VCaP (cell line): Measurements from ENCODE around the gene SELENOM.
A peak's percentile ranks its signal among the peaks of the same experiment; 100 is the strongest.

ENCODE experiments used
- H3K27ac ChIP-seq: fragments of 450-650 bp; 2 replicates; pipeline ENCODE4 v1.5.1; 2017
- TF ChIP-seq, protein P1 (sequence below): fragments of 450-650 bp; conservative IDR thresholded peaks from 2 replicates; pipeline ENCODE4 v1.5.1; 2017; ENCODE audit warnings: mild to moderate bottlenecking, moderate library complexity

The SELENOM gene

DNA sequence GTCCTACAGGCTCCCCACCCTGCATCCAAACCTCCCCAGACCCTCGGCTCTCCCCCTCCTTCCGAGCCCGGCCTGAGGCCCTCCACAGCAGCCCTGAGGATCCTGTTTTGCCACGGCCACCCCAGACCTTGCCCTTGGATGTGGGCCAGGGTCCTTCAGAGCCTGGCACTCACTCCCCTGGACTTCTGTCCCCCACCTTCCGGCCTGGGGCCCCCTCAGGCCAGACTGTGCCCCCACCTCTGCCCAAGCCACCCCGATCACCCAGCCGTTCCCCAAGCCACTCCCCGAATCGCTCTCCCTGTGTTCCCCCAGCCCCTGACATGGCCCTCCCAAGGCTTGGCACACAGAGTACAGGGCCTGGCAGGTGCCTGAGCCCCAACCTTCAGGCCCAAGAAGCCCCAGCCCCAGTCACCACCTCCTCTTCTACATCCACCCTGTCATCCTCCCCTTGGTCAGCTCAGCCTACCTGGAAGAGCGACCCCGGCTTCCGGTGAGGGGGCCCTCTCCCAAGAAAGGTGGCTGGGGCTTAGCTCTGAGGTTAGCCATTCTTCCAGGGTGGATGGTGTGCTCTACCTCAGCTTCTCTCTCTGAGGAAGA, 18.3 kb upstream of the SELENOM start:
- H3K27ac ChIP-seq, result no peak overlapping the region
- TF ChIP-seq, protein P1, sequence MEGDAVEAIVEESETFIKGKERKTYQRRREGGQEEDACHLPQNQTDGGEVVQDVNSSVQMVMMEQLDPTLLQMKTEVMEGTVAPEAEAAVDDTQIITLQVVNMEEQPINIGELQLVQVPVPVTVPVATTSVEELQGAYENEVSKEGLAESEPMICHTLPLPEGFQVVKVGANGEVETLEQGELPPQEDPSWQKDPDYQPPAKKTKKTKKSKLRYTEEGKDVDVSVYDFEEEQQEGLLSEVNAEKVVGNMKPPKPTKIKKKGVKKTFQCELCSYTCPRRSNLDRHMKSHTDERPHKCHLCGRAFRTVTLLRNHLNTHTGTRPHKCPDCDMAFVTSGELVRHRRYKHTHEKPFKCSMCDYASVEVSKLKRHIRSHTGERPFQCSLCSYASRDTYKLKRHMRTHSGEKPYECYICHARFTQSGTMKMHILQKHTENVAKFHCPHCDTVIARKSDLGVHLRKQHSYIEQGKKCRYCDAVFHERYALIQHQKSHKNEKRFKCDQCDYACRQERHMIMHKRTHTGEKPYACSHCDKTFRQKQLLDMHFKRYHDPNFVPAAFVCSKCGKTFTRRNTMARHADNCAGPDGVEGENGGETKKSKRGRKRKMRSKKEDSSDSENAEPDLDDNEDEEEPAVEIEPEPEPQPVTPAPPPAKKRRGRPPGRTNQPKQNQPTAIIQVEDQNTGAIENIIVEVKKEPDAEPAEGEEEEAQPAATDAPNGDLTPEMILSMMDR, result no peak

DNA sequence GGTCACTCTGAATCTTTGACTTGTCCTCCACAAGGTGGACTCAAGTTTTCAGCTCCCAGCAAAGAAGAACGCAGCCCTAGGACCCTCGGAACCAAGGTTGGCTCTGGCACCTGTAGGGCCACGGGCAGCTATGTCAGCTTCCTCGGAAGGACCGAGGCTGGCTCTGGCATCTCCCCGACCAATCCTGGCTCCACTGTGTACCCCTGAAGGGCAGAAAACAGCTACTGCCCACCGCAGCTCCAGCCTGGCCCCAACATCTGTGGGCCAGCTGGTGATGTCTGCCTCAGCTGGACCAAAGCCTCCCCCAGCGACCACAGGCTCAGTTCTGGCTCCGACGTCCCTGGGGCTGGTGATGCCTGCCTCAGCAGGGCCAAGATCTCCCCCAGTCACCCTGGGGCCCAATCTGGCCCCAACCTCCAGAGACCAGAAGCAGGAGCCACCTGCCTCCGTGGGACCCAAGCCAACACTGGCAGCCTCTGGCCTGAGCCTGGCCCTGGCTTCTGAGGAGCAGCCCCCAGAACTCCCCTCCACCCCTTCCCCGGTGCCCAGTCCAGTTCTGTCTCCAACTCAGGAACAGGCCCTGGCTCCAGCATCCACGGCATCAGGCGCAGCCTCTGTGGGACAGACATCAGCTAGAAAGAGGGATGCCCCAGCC, 17.6 kb upstream of the SELENOM start:
- H3K27ac ChIP-seq, result no peak overlapping the region
- TF ChIP-seq, protein P1, result no peak

DNA sequence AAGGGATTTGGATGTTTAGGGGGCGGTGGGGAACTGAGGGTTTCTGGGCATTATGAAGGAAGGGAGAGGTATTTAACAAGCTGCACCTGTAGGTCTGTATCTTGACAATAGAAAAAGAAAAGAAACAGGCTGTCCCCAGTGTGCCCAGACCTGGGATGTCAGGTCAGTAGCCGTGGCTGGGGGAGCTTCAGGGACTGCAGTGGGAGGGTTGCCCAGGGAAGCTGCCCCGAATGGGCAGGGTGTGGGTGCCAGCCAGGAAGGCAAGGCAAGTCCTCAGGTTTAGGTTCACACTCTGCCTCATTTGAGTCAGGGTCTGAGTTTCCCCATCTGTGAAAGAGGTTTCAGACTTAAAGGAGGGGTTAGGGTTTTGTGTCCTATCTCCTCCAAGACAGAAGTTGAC, 16.9 kb upstream of the SELENOM start:
- TF ChIP-seq, protein P1, result no peak
- no peak overlapping the region for H3K27ac ChIP-seq

DNA sequence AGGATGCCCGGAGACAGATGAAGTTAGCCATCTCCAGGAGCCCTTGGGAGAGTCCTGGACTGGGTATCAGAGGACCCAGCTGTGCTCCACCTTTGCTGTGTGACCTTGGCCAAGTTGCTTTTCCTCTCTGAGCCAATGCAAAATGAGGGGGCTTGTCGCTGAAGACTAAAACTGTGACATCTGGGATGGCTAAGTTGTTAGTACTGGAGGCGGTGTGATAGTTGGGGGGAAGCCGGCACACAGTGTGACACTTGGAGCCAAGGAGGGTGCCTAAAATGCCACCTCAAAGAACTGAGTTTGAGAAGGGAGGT, 15.9 kb upstream of the SELENOM start:
- TF ChIP-seq, protein P1, result no peak

DNA sequence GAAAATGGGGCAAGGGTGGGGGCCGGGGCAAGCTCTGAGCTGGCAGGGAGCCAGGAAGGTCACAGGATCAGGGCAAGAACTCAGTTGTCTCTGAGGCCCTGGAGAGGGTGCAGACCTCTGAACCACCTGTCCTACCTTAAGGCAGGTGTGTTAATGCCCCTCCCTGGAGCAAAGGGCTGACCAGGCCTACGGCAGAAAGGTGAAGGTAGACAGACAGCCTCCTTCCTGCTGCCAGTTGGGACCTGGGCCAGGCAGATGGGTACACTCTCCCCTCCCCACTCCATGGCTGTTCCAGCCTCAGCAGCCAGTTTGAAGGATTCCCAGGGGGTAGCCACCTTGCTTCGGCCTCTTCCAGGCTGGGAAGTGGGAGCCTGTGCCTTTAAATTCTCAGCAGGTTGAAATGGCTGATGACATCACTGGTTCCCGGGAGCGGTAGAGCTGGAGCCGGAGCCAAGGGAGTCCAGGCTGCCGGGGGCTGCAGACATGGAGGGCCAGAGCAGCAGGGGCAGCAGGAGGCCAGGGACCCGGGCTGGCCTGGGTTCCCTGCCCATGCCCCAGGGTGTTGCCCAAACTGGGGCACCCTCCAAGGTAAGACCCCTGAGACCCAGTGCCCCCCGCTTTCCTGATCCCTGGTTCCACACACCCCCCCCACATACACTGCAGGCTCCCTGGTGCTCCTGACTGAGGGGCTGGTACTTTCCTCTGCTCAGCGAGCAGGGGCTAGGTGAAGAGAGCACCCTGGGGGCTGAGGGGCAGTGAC, 15.3 kb upstream of the SELENOM start, which contains the start of gene INPP5J:
Gene INPP5J (plus strand): TSS at position 435 of the 760 bp plus-strand sequence. CDS start 49 bp downstream, at position 484.
- H3K27ac ChIP-seq, result peak within 1 kb of the TSS; percentile 78
- TF ChIP-seq, protein P1, result no peak

More for the DNA sequence above, 15.9 kb upstream of the SELENOM start:
- H3K27ac ChIP-seq, result peak overlapping the region; percentile 78; the same call in 1 of the 2 replicates

DNA sequence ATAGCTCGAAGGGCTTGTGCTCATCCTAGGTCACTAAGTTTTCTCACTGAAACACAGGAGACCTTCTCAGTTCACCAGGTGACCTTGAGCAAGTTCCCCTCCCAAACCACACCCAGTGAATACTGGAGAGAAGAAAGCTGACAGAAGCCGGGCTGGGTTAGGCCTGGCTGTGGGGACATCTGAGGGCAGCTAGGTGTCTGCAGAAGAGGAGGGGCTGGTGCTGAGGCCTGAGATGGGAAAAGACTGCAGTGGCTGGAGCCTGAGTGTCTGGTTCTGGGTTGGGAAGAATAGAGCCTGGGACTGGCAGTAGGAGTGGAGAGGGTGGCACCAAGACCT, 14.8 kb upstream of the SELENOM start:
- peak overlapping the region; percentile 78 for H3K27ac ChIP-seq
- TF ChIP-seq, protein P1, result no peak

DNA sequence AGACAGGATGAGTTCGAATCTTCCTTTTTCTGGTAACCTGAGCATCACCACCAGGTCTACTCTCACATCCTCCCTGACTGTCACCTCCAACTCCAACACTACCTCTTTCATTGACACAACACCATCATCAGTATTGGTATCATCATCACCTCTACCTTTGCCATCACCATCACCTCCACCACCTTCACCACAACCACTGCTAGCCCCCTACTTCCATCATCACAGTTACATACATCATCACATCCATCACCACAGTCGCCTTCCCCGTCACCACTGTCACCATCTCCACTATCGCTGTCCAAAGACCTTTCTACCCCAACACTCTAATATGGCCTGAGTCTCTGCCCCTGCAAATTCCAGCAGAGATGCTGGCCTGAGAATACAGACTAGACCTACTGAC, 14.0 kb upstream of the SELENOM start:
- H3K27ac ChIP-seq, result peak overlapping the region; percentile 78; the same call in 1 of the 2 replicates
- TF ChIP-seq, protein P1, result no peak
